Osteocyte (in vitro differentiated cells): ENCODE measurements around the gene MBNL2. TPM values are rescaled to one million over a fixed set of nuclear protein-coding genes. Genes with fewer than 3 reads are reported as not detected.

ENCODE experiments used
- DNase-seq: peaks from one replicate; pipeline ENCODE4 v3.0.0; 2021; ENCODE audit warnings: mixed read lengths; ENCODE audit not compliant: unreplicated experiment; ENCODE audit errors: extremely low spot score
- H3K27ac Mint-ChIP-seq: one replicate; pipeline ENCODE4 v1.8.0; 2021; ENCODE audit warnings: mild to moderate bottlenecking, mixed read lengths; ENCODE audit not compliant: unreplicated experiment
- H3K27me3 Mint-ChIP-seq: one replicate; pipeline ENCODE4 v1.8.0; 2021; ENCODE audit warnings: mixed read lengths; ENCODE audit not compliant: unreplicated experiment
- H3K36me3 Mint-ChIP-seq: one replicate; pipeline ENCODE4 v1.8.0; 2021; ENCODE audit warnings: mixed read lengths; ENCODE audit not compliant: unreplicated experiment
- H3K4me1 Mint-ChIP-seq: one replicate; pipeline ENCODE4 v1.8.0; 2021; ENCODE audit warnings: mixed read lengths; ENCODE audit not compliant: unreplicated experiment
- H3K4me3 Mint-ChIP-seq: one replicate; pipeline ENCODE4 v1.8.0; 2021; ENCODE audit warnings: mild to moderate bottlenecking, moderate library complexity, mixed read lengths; ENCODE audit not compliant: unreplicated experiment
- H3K9me3 Mint-ChIP-seq: one replicate; pipeline ENCODE4 v1.8.0; 2021; ENCODE audit warnings: mixed read lengths; ENCODE audit not compliant: unreplicated experiment
- total RNA-seq: library from RNA; stranded (reverse); gene quantifications from 2 replicates; pipeline ENCODE4 v1.2.1, GENCODE V29; 2021
- TF ChIP-seq, protein P1 (sequence below): fragments of 200-600 bp; sonication (generic); IDR thresholded peaks from 2 replicates; pipeline ENCODE4 v1.5.0; 2021; ENCODE audit warnings: antibody characterized with exemption, mild to moderate bottlenecking, moderate library complexity

MBNL2 gene
- total RNA-seq, 1 donor from 2014 or later: 66.6 TPM

GRCh38 chr13:97257800-97258799, 36.0 kb downstream of the MBNL2 start:
- TF ChIP-seq, protein P1, sequence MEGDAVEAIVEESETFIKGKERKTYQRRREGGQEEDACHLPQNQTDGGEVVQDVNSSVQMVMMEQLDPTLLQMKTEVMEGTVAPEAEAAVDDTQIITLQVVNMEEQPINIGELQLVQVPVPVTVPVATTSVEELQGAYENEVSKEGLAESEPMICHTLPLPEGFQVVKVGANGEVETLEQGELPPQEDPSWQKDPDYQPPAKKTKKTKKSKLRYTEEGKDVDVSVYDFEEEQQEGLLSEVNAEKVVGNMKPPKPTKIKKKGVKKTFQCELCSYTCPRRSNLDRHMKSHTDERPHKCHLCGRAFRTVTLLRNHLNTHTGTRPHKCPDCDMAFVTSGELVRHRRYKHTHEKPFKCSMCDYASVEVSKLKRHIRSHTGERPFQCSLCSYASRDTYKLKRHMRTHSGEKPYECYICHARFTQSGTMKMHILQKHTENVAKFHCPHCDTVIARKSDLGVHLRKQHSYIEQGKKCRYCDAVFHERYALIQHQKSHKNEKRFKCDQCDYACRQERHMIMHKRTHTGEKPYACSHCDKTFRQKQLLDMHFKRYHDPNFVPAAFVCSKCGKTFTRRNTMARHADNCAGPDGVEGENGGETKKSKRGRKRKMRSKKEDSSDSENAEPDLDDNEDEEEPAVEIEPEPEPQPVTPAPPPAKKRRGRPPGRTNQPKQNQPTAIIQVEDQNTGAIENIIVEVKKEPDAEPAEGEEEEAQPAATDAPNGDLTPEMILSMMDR: no peak
- Mint-ChIP-seq H3K4me3 (no peak overlapping the region), H3K4me1 (peaks cover 86% of the 10 kb centered on the region), H3K27me3 (no peaks in the 10 kb centered on the region), H3K36me3 (peaks cover 7% of the 10 kb centered on the region), H3K27ac (peak overlapping the region; percentile 84), H3K9me3 (no peaks in the 10 kb centered on the region)
- DNase-seq: no peak

DNA sequence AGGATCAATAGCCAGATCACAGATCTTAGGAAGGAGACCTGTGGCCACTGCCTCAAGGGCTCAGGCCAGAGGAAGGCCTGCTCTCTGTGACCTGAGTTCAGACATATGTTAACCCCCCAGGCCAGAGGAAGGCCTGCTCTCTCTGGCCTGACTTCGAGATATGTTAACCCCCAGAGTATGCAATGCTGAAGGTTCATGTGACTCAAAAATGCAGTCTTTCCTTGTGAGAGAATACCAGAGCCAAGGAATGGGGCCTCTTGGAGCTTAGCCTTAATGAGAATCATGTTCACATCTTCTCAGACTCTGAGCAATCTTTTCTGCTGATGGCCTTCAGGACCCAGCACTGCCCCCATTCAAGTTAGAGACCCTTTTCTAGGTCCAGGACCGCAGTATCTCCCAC, 36.7 kb downstream of the MBNL2 start:
- Mint-ChIP-seq H3K36me3 (peaks cover 9% of the 10 kb centered on the region), H3K27me3 (no peaks in the 10 kb centered on the region), H3K4me3 (no peak overlapping the region), H3K27ac (peak overlapping the region; percentile 84), H3K4me1 (peaks cover 84% of the 10 kb centered on the region), H3K9me3 (no peaks in the 10 kb centered on the region)
- DNase-seq: no peak
- TF ChIP-seq, protein P1: no peak

DNA sequence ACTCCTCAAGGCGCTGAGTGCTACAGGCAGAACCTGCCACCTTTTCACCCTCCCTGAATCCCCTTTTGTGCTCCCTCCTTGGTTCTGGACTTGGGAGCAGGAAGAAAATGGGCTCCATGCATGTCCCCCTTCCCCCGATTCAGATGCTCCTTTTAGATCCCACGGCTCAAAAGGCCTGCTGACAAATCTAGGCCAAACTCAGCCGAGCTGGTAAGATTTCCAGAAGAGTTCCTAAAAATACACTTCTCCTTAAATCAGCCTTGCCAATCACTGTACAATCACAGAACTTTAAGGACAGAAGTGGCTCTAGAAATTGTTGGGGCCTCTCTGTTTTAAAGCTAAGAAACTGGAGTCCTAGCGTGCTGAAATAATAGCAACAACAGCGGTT, 37.3 kb downstream of the MBNL2 start:
- TF ChIP-seq, protein P1: no peak
- Mint-ChIP-seq H3K27ac (peak overlapping the region; percentile 84), H3K27me3 (no peaks in the 10 kb centered on the region), H3K4me1 (peaks cover 84% of the 10 kb centered on the region), H3K36me3 (peaks cover 9% of the 10 kb centered on the region), H3K4me3 (no peak overlapping the region), H3K9me3 (no peaks in the 10 kb centered on the region)
- no peak for DNase-seq

GRCh38 chr13:97259798-97260714, 37.9 kb downstream of the MBNL2 start:
- H3K27me3 Mint-ChIP-seq: no peaks in the 10 kb centered on the region
- peaks cover 16% of the 10 kb centered on the region for H3K36me3 Mint-ChIP-seq
- TF ChIP-seq, protein P1: no peak
- H3K4me3 Mint-ChIP-seq: no peak overlapping the region
- H3K4me1 Mint-ChIP-seq: peaks cover 84% of the 10 kb centered on the region
- no peaks in the 10 kb centered on the region for H3K9me3 Mint-ChIP-seq
- H3K27ac Mint-ChIP-seq: peak overlapping the region; percentile 84
- DNase-seq: no peak
